Dendritic cell treated with granulocyte-macrophage colony-stimulating factor and Interleukin-4, amounts not matched to agents 40 ng/mL and 50 ng/mL, for 4 days (primary cell): Measurements from ENCODE around the gene CSAD.
"Not testable (repeated sequence)": the region's sequence is repeated elsewhere in the genome, so short reads cannot be mapped to it uniquely, and the experiment has no call there.

Source experiments
- H3K27ac Mint-ChIP-seq: one replicate; pipeline ENCODE4 v1.8.0; 2022; ENCODE audit warnings: mild to moderate bottlenecking, mixed read lengths
- H3K27me3 Mint-ChIP-seq: one replicate; pipeline ENCODE4 v1.8.0; 2022; ENCODE audit warnings: mild to moderate bottlenecking, mixed read lengths
- H3K36me3 Mint-ChIP-seq: one replicate; pipeline ENCODE4 v1.8.0; 2022; ENCODE audit warnings: low read depth, mixed read lengths
- H3K4me1 Mint-ChIP-seq: one replicate; pipeline ENCODE4 v1.8.0; 2022; ENCODE audit warnings: low read depth, mixed read lengths
- H3K4me3 Mint-ChIP-seq: one replicate; pipeline ENCODE4 v1.8.0; 2022; ENCODE audit warnings: mild to moderate bottlenecking, moderate library complexity, mixed read lengths
- H3K9me3 Mint-ChIP-seq: one replicate; pipeline ENCODE4 v1.8.0; 2022; ENCODE audit warnings: mixed read lengths
- intact Hi-C: fragments of 100-400 bp; cut with micrococcal nuclease; formaldehyde crosslinking; loops from one replicate; pipeline ENCODE4 v1.15.0; 2022

The CSAD gene

DNA sequence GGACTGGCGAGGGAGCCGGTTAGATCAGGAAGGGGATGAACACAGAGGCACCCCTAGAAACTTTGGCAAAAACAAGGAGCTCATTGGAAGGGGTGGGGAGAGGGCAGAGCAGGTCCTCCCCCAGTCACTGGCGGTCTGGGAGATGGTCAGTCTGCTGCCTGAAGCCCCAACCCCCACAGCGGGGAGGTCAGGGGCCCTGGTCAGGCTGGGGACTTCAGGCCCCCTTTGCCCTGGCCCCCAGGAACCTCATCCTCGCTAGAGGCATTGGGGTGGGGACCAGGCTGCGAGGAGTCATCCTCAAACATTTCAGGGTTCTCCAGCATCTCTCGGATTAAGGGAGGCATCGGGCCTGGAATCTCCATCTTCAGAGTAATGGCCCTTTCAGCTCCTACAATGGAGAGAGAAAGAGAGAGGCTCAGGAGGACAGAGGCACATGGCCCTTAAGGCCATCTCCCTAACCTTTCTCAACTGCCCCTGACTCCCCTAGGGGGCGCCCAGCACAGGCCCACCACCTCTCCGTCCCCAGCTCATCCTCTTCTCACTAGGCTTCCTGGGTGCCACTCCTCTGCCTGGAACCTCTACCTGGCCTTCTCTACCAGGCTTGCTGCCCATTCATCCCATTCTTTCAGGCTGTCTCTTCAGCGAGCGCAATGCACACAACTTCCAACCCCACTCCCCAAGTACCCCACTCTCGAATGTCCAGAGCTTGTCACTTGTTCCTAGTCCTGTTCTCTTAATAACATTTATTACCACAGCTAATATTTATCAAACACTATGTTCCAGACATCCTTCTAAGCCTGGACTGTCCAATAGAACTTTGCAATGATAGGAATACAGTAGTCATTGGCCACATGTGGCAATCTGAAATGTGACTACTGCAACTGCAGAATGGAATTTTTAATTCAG, 31.0 kb upstream of the CSAD start:
- peaks cover 75% of the 10 kb centered on the region for H3K36me3 Mint-ChIP-seq
- peaks cover 76% of the 10 kb centered on the region for H3K4me1 Mint-ChIP-seq
- no peaks in the 10 kb centered on the region for H3K9me3 Mint-ChIP-seq
- intact Hi-C loops: no loop called here
- H3K27ac Mint-ChIP-seq: no peak overlapping the region
- H3K27me3 Mint-ChIP-seq: no peaks in the 10 kb centered on the region
- H3K4me3 Mint-ChIP-seq: no peak overlapping the region

DNA sequence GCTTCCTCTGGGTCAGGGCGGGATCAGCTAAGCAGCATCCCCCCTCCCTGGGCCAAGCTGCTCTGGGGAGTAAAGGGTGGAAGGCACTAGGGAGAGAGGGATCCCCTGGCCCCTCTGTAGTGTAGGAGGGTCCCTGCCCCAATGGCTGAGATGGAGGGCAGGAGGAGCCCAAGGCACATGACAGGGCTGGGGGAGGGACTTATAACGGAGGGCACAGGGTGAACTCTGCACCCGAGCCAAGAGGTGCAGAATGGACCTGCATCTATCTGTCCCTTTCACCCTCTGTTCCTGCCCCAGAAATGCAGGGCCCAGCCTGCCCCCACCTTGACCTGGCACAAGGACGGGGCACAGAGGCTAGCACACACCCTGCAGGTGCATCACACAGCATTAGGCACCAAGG, 30.1 kb upstream of the CSAD start:
- Mint-ChIP-seq H3K4me3 (no peak overlapping the region), H3K4me1 (peaks cover 76% of the 10 kb centered on the region), H3K27me3 (no peaks in the 10 kb centered on the region), H3K36me3 (peaks cover 67% of the 10 kb centered on the region), H3K9me3 (no peaks in the 10 kb centered on the region), H3K27ac (no peak overlapping the region)
- intact Hi-C loops: no loop called here

DNA sequence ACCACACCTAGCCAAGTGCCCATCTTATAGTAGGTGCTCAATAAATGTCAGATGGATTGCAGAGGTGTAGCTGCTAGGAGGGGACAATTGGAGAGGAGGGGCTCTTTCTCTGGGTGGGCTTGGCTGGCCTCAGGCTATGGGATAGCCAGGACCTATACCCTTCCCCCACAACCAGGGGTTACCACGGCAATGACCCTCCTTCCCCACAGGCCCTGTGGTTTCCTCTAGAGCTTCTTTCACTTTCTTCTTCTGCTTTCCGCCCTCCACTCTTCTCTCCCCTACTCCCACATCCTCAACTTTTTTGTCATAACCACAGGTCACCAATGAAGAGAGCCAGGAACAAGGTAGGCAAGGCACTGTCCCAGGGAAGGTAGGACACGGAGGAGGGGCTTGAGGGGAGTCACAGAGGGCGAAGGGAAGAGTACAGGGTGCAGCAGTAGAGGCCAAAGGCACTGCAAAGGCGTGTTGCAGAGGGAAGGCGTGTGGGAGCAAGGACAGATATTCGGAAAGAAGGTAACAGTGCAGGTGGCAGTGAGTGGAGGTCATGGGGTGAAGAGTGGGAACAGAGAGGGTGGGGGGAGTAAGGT, 28.2 kb upstream of the CSAD start:
- H3K9me3 Mint-ChIP-seq: no peaks in the 10 kb centered on the region
- peaks cover 48% of the 10 kb centered on the region for H3K36me3 Mint-ChIP-seq
- peaks cover 75% of the 10 kb centered on the region for H3K4me1 Mint-ChIP-seq
- intact Hi-C loops: no loop called here
- no peaks in the 10 kb centered on the region for H3K27me3 Mint-ChIP-seq
- peak overlapping the region; percentile 62 for H3K4me3 Mint-ChIP-seq
- peak overlapping the region; percentile 81 for H3K27ac Mint-ChIP-seq

DNA sequence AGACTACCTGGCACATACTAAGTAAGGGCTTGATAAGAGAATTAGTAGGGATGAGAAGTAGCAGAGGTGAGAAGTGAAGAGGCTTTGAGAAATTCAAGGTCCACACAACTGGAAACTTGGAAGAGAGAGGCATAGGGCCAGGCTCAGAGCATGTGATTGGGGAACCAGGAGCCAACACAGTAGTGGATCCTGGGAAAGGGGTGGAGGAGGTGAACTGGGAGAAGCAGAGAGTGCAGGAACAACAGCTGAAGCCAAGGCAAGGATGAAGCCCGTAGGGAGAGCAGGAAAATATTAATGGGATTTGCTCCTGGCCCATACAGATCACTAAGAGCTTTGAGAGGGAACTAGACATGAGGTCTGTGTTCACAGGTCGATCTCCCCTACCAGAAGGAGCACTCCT, 27.7 kb upstream of the CSAD start:
- Mint-ChIP-seq H3K27me3 (no peaks in the 10 kb centered on the region), H3K27ac (peak overlapping the region; percentile 81), H3K4me1 (peaks cover 70% of the 10 kb centered on the region), H3K9me3 (no peaks in the 10 kb centered on the region), H3K36me3 (peaks cover 43% of the 10 kb centered on the region), H3K4me3 (no peak overlapping the region)
- intact Hi-C loops: no loop called here

DNA sequence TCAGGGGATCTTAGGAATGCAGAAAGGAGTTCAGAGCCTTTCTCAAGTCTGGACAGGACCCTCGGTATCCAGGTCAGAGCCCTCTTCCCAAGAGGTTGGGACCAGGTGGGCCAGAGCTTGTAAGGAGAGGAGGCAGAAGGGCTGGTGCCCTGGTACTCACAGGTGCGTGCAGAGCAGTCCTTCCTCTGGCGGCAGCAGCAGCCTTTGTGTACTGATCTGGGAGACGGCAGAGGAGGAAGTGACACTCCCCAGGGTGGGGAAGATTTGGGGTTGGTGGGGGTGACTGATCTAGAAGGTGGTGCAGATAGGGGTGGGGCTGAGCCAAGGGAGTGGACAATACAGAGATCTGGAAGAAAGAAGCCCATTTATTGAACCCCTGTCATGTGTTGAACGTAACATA, 26.3 kb upstream of the CSAD start, which contains the start of gene ITGB7:
Gene ITGB7, minus strand, starts transcription at position 210 of the 400 bp plus-strand sequence. CDS start 6,808 bp downstream, outside the sequence.
- Mint-ChIP-seq H3K27ac (peak within 1 kb of the TSS; percentile 81), H3K4me3 (peak within 1 kb of the TSS; percentile 54), H3K36me3 (peaks cover 29% of the 10 kb centered on the region), H3K4me1 (peaks cover 64% of the 10 kb centered on the region), H3K27me3 (no peaks in the 10 kb centered on the region), H3K9me3 (no peaks in the 10 kb centered on the region)
- intact Hi-C loops: no loop called here

DNA sequence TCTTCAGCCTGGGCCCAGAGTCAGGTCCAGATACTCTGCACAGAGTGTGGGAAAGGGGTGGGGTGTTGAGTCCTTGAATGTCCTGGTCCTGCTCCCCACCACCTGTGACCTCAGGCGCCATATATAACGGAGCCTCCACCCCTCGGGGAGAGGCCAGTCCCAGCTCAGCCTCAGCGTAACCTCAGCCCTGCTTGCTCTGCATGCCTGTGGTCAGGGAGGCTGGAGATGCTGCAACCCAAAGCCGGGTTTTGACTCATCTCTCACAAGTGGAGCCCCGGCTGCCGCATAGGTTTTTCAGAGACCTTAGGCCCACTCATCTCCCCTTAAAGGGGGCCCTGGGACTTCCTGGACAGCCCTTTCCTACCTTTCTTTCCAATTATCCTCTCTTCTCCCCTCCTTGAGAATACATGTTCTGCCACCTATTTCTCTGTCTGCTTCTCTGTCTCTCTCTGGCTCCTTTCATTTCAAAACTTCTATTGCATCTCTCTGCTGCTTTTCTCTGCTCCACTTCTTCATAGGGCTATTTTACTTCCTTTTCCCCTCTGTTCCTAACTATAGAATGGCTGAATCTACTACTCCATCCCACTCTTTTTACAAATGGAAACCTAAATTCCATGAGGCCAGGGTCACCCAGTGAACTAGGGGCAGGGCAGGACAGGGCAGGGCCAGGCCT, 25.2 kb upstream of the CSAD start:
- Mint-ChIP-seq H3K27me3 (no peaks in the 10 kb centered on the region), H3K4me3 (peak overlapping the region; percentile 1), H3K4me1 (peaks cover 70% of the 10 kb centered on the region), H3K36me3 (peaks cover 18% of the 10 kb centered on the region), H3K9me3 (no peaks in the 10 kb centered on the region), H3K27ac (peak overlapping the region; percentile 57)
- intact Hi-C loops: no loop called here

DNA sequence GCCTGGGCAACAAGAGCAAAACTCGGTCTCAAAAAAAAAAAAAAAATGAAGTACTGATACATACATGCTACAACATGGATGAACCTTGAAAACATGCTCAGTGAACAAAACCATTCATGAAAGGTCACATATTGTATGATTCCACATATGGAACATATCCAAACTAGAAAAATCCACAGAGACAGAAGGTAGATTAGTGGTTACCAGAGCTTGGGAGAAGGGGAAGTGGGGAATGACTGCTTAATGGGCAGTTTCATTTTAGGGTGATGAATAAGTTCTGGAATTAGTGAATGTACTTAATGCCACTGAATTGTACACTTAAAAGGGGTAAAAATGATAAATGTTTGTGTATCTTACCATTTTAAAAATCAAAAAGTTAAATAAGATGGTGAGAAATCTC, 23.6 kb upstream of the CSAD start:
- peaks cover 5% of the 10 kb centered on the region for H3K36me3 Mint-ChIP-seq
- H3K27ac Mint-ChIP-seq: peak overlapping the region; percentile 5
- H3K27me3 Mint-ChIP-seq: no peaks in the 10 kb centered on the region
- no peak overlapping the region for H3K4me3 Mint-ChIP-seq
- H3K4me1 Mint-ChIP-seq: peaks cover 72% of the 10 kb centered on the region
- H3K9me3 Mint-ChIP-seq: no peaks in the 10 kb centered on the region
- intact Hi-C loops: no loop called here

DNA sequence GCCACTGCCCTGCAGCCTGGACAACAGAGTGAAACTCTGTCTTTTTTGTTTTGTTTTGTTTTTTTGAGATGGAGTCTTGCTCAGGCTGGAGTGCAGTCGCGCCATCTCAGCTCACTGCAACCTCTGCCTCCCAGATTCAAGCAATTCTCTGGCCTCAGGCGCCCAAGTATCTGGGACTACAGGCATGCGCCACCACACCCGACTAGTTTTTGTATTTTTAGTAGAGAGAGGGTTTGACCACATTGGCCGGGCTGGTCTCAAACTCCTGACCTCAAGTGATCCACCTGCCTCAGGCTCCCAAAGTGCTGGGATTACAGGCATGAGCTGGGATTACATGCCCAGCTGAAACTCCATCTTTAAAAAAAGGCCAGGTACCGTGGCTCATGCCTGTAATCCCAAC, 21.6 kb upstream of the CSAD start:
- H3K9me3 Mint-ChIP-seq, H3K36me3 Mint-ChIP-seq, H3K27ac Mint-ChIP-seq, intact Hi-C loops, H3K4me3 Mint-ChIP-seq: not testable (repeated sequence)
- Mint-ChIP-seq H3K4me1 (peaks cover 69% of the 10 kb centered on the region), H3K27me3 (peaks cover 13% of the 10 kb centered on the region)

DNA sequence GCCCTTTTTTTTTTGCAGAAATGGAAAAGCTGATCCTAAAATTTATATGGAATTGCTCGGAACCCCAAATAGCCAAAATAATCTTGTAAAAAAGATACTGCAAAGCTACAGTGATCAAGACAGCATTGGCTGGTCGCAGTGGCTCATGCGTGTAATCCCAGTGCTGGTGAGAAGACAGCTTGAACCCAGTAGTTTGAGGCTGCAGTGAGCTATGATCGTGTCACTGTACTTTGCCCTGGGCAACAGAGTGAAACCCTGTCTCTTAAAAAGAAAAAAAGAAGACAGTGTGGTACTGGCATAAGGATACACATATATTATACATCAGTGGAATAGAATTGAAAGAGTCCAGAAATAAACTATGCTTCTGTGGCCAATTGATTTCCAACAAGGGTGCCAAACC, 20.9 kb upstream of the CSAD start:
- Mint-ChIP-seq H3K27ac (no peak overlapping the region), H3K27me3 (peaks cover 13% of the 10 kb centered on the region), H3K4me1 (peaks cover 66% of the 10 kb centered on the region), H3K36me3 (no peaks in the 10 kb centered on the region), H3K4me3 (no peak overlapping the region), H3K9me3 (no peaks in the 10 kb centered on the region)
- intact Hi-C loops: no loop called here

DNA sequence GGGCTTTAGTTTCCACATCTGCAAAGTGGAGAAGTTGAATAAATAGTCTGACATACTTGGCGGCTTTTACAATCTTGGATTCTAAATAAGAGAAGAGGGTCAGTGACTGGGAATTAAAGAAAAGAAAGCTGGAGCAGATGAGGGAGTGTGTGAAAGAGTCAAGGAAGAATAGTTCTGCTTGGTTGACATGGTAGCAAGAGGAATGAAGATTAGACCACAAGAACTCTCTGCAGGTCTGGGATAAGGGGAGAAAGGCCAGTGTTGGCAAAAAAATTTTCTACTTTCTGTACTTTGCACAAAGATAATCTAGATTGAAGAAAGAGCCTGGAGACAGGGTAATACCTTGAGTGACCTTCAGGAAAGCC, 20.4 kb upstream of the CSAD start:
- H3K9me3 Mint-ChIP-seq: no peaks in the 10 kb centered on the region
- intact Hi-C loops: no loop called here
- H3K27ac Mint-ChIP-seq: peak overlapping the region; percentile 28
- H3K27me3 Mint-ChIP-seq: peaks cover 13% of the 10 kb centered on the region
- no peak overlapping the region for H3K4me3 Mint-ChIP-seq
- H3K4me1 Mint-ChIP-seq: peaks cover 63% of the 10 kb centered on the region
- no peaks in the 10 kb centered on the region for H3K36me3 Mint-ChIP-seq

DNA sequence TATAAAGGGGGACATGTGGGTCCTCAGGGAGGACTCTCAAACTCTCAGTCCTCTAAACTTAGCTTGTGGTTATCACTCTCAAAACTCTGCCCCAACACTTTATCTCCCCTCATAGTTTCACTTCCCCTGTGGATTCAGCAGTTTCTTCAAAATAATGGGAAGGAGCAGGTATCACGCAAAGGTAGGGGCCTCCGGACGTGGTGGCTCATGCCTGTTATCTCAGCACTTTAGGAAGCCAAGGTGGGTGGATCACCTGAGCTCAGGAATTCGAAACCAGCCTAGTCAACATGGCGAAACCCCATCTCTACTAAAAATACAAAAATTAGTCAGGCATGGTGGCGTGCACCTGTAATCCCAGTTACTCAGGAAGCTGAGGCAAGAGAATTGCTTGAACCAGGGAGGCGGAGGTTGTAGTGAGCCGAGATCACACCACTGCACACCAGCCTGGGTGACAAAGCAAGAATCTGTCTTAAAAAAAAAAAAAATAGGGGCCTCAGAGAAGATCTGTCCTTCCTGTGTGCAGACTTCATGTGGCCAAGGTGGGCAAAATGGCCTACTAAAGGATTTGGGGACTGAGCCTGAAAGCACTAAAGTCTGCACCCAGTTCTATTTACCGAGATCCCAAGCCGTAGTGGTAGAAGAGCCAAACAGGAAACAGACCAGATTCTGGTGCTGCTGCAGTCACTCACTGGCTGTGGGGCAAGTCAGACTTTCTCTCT, 19.9 kb upstream of the CSAD start:
- Mint-ChIP-seq H3K9me3 (no peaks in the 10 kb centered on the region), H3K27me3 (peaks cover 13% of the 10 kb centered on the region), H3K36me3 (peaks cover 3% of the 10 kb centered on the region), H3K27ac (peak overlapping the region; percentile 28), H3K4me3 (no peak overlapping the region), H3K4me1 (peaks cover 58% of the 10 kb centered on the region)
- intact Hi-C loops: no loop called here

DNA sequence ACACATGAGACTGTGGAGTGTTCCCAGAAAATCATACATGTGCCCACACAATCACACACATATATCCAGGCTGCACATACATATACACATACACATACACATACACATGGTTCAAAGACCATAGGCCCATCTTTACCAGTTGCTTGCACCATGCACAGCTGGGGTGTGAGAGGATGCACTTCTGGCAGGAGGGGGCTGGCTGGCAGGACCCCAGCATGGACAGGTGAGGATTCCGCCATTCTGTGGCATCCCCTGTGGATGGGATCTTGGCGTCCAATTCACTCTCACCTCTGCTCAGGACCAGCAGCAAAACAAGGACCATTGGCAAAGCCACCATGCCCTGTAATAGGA, 19.4 kb upstream of the CSAD start:
- Mint-ChIP-seq H3K27ac (peak overlapping the region; percentile 28), H3K36me3 (peaks cover 8% of the 10 kb centered on the region), H3K9me3 (no peaks in the 10 kb centered on the region), H3K4me3 (no peak overlapping the region), H3K4me1 (peaks cover 52% of the 10 kb centered on the region), H3K27me3 (peaks cover 13% of the 10 kb centered on the region)
- intact Hi-C loops: no loop called here

DNA sequence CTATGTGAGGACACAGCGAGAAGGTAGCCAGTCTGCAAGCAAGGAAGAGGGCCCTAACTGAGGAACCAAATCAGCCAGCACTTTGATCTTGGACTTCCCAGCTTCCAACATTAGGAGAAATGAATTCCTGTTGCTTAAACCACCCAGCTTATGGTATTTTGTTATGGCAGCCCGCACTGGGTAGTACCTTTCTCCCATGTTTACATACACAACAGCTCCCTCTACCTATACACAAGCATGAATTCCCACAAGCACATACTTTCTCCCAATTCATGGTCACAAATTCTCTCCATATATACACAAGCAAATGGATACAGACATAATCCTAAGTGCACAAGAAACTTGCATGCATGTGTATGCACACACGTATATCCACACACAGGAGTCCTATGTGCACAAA, 19.0 kb upstream of the CSAD start:
- Mint-ChIP-seq H3K4me1 (peaks cover 50% of the 10 kb centered on the region), H3K27ac (no peak overlapping the region), H3K9me3 (no peaks in the 10 kb centered on the region), H3K36me3 (peaks cover 9% of the 10 kb centered on the region), H3K4me3 (no peak overlapping the region), H3K27me3 (peaks cover 13% of the 10 kb centered on the region)
- intact Hi-C loops: no loop called here
